EL (cell line): ENCODE data around the gene AXDND1.

Source experiments
- DNase-seq: peaks from one replicate; pipeline ENCODE4 v3.0.0-alpha.2; 2016

AXDND1 gene

GRCh38 chr1:179587336-179587735 lies 221.6 kb downstream of the AXDND1 start:
- no peak for DNase-seq

- DNase-seq = no peak
These were observed 222.8 kb downstream of the AXDND1 start for GRCh38 chr1:179588425-179589024.

GRCh38 chr1:179589509-179589908 lies 223.7 kb downstream of the AXDND1 start:
- no peak for DNase-seq

GRCh38 chr1:179590671-179591070 lies 224.9 kb downstream of the AXDND1 start:
- no peak for DNase-seq

- no peak for DNase-seq
These were observed 225.5 kb downstream of the AXDND1 start for GRCh38 chr1:179591253-179591591.

GRCh38 chr1:179591592-179592580 lies 226.1 kb downstream of the AXDND1 start, which contains the start of gene TDRD5:
TSS of gene TDRD5 (plus strand) at chr1:179591832. CDS start at chr1:179592616, 784 bp downstream.
- no peak for DNase-seq

GRCh38 chr1:179598631-179599030 lies 232.9 kb downstream of the AXDND1 start:
- no peak for DNase-seq

GRCh38 chr1:179599623-179600249 lies 234.0 kb downstream of the AXDND1 start:
- peak; percentile 25 for DNase-seq

GRCh38 chr1:179601093-179601492 lies 235.3 kb downstream of the AXDND1 start:
- no peak for DNase-seq
